Stimulated activated CD8-positive, alpha-beta memory T cell treated with anti-CD3 and anti-CD28 coated beads, Interleukin-15, amount 100 ng/mL, for 24 hours (primary cell): ENCODE data around the gene POLR1E.
"Not testable (repeated sequence)": the region's sequence is repeated elsewhere in the genome, so short reads cannot be mapped to it uniquely, and the experiment has no call there.

ENCODE experiments used
- DNase-seq: peaks from one replicate; pipeline ENCODE4 v3.0.0-alpha.2; 2020; ENCODE audit warnings: low read depth

The POLR1E gene

DNA sequence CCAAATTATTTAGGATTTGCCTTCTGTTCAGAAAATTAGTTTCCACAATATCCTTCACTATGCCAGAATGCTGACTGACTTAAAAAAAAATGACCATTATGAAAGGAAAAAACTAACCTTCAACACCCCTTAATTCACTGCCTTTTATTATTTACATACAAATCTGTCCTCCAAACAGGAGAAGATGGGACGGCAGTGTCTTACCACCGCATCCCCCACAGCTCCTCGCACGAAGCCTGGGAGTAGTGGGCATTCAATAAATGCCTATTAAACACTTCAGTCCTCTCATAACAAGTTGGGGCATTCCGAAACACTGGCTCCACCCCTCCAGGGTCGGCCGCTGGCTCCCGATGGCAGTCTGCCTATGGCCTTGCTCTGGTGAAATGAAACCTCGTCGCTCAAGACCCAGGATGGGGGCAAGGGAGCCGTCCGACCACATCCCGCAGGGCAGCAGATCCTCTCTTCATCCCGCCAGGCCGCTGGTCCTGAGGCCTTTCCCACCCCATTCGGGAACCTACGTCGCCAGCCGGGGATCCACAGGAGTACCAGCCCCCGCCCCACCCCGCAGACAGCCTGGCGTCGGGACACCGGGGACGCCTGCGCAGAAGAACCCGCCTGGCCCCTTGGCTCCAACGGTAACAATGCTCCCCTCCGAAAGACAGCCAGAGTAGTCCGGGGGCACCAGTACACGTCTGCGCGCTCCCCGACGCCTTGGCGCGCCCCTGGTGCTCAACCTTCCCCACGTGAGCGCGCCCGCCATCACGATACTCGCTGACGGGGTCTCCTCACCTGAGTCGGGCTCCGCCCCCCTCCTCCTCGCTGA, 21.1 kb upstream of the POLR1E start:
- peak; percentile 63 for DNase-seq

- peak; percentile 91 for DNase-seq
Measured at GRCh38 chr9:37465249-37466036, 20.3 kb upstream of the POLR1E start, which contains the start of gene ZBTB5. TSS of gene ZBTB5 (minus strand) at chr9:37465450. CDS start at chr9:37442551, 22,899 bp downstream.

GRCh38 chr9:37466037-37466709, 19.6 kb upstream of the POLR1E start:
- no peak for DNase-seq

- not testable (repeated sequence) for DNase-seq
Measured at GRCh38 chr9:37467530-37467929, 18.2 kb upstream of the POLR1E start.

DNA sequence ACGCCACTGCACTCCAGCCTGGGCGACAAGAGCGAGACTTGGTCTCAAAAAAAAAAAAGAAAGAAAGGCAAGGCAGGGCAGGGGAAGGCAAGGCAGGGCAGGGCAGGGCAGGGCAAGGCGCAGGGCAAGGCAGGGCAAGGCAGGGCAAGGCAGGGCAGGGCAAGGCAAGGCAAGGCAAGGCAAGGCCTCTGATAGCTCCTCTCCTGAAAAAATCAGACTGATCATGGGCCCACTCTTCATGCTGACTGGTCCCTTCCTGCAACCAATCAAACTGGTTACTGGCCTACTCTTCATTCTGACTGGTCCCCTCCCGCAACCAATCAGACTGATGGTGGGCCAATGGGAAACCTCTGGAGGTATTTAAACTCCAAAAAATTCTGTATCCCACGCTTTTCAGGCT, 17.1 kb upstream of the POLR1E start:
- no peak for DNase-seq

- DNase-seq: no peak
Measured at GRCh38 chr9:37471942-37472684, 13.6 kb upstream of the POLR1E start.

GRCh38 chr9:37473982-37474381, 11.8 kb upstream of the POLR1E start:
- not testable (repeated sequence) for DNase-seq

DNA sequence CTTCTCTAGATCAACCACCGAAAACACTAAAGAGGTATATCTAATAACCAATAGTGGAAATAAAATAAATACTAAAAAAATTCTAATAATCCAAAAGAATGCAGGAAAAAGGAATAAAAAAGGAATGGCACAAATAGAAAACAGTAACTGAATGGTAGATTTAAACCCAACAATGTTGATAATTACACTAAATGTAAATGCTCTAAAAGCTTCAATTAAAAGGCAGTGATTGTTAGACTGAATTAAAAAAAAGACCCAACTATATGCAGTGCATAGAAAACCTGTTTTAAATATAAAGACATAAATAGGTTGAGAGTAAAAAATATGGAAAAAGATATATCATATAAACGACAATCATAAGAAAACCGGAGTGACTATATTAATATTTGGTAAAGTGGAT, 11.3 kb upstream of the POLR1E start:
- DNase-seq: no peak

DNA sequence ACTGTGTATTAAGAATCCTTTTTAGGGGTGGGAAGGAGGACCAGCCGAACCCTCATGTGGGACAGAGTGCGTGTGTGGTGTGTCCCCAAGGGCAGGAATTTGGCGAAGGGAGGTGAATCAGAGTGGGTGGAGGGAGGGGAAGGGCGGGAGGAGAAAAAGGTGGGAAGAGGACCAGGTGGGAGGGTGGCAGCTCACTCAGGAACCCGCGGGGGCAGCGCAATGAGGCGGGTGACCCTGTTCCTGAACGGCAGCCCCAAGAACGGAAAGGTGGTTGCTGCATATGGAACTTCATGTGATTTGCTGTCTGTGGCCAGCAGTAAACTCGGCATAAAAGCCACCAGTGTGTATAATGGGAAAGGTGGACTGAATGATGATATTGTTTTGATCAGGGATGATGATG, 8.8 kb upstream of the POLR1E start:
- no peak for DNase-seq

- DNase-seq: not testable (repeated sequence)
Measured at GRCh38 chr9:37477443-37477842, 8.3 kb upstream of the POLR1E start.

DNA sequence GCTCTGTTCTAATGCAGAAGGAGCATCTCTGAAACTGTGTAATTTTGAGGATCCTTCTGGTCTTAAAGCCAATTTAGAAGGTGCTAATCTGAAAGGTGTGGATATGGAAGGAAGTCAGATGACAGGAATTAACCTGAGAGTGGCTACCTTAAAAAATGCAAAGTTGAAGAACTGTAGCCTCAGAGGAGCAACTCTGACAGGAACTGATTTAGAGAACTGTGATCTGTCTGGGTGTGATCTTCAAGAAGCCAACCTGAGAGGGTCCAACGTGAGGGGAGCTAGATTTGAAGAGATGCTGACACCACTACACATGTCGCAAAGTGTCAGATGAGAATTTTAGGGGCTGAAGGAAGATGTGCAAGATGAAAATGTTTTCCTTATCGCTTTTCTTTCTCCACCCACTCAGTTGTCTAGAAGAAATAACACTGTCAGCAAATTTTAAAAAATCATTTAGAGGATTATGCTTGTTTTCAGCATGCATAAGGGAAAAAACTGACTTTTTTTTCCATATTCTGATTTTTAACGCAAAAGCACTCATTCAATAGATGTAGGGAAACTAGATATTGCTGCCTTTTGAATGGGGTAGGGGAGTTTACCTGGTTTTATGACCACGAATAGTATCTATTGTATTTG, 7.6 kb upstream of the POLR1E start:
- DNase-seq: not testable (repeated sequence)

GRCh38 chr9:37480759-37481158, 5.0 kb upstream of the POLR1E start:
- no peak for DNase-seq

DNA sequence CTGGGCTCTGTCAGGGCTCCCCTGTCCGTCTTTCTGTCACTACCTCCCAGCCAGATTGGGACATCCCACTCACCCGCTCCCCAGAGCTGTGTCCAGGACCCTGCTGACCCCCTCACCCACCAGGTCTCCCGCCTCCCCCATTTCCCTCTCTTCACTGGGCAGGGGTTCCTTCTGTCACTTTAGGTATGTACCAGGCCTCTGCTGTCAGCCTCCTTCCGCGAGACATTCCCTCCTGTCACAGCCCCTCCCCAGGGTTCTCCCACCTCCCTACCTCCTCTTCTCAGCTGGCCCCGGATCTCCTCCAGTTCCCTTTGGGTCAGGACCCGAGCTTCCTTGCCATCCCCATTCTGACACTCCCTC, 488 bp downstream of the POLR1E start:
- no peak for DNase-seq

DNA sequence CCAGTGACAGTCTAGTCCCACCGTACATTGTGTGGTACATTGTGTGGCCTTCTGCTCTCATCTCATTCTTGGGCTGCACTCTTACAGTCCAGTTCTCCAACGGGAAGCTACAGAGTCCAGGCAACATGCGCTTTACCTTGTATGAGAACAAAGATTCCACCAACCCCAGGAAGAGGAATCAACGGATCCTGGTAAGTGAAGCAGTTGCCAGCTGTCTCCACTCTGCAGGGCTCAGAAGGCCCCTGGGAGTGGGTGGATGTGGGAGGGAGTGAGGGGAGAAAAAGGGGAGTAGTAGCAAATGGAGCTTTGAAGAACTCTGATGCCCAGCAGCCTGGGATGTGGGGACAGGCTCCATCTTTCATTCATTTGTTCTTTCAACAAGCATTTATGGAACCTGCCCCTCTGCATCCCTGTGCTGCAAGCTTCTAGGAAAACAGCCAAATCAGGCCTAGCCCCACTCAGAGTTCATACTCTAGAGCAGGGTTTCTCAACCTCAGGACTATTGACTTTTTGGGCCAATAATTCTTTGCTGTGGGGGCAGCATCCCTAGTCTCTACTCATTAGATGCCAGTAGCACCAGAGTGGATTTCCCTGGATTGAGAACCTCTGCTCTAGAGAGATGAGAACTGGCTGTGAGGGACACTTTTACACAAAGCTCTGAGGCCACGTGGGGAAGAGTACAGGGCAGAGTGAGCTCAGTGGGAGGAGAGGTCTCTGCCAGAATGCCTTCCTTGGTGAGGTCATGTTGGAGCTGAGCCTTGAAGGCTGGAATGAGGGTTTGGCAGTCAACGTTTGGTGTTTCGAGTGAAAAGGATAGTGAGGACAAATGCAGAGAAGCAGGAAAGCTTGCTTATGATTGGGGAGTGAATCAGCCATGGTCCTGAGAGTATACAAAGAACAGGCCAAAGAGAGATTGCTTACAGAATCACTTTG, 1.1 kb downstream of the POLR1E start:
- no peak for DNase-seq

GRCh38 chr9:37491939-37492338, 6.2 kb downstream of the POLR1E start:
- DNase-seq: no peak

GRCh38 chr9:37495571-37495970, 9.8 kb downstream of the POLR1E start:
- DNase-seq: no peak

DNA sequence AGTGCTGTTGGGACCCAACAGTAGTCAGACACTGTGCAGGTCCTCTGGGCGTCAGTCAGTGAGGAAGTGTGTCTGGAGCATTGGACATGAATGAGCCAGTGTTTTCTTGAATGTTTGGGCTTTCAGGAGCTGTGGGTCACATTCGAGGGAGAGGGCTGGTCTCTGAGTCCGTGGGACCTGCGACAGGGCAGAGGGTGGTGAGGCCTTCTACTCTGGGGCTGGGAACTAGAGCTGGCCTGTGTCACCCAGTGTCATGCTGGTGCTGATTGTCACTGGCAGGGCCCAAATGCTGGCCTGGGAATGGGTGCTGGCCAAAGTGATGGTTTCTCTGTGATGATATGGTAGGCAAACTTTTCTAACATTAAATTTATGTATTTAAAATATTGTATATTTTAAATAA, 10.3 kb downstream of the POLR1E start:
- no peak for DNase-seq

DNA sequence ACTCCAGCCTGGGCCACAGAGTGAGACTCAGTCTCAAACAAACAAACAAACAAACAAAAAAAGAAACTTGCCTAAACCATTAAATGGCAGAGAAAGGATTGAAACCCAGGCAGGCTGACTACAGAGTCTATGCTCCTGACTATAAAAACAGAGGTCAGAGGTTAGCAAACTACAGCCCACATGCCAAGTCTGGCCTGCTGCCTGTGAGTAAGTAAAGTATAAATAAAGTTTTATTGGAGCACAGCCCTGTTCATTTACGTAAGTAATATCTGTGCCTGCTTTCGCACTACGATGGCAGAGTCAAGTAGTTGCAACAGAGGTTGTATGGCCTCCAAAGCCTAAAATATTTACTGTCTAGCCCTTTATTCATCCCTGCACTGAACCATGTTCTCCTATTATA, 11.6 kb downstream of the POLR1E start:
- no peak for DNase-seq

GRCh38 chr9:37498457-37498856, 12.7 kb downstream of the POLR1E start:
- DNase-seq: no peak

- DNase-seq: no peak
Measured at GRCh38 chr9:37499297-37499696, 13.5 kb downstream of the POLR1E start.
